GM12878 (cell line): ENCODE measurements around the gene INVS. TPM values are rescaled to one million over a fixed set of nuclear protein-coding genes. Genes with fewer than 3 reads are reported as not detected.
A peak's percentile ranks its signal among the peaks of the same experiment; 100 is the strongest.

Experiments used
- ASH2L ChIP-seq: fragments of 300-600, 200-600 bp; sonication (generic); IDR thresholded peaks from 2 replicates; pipeline ENCODE4 v1.6.1; 2017; ENCODE audit warnings: low read depth, mild to moderate bottlenecking, borderline replicate concordance
- ATF3 ChIP-seq: IDR thresholded peaks from 2 replicates; pipeline ENCODE4 v1.6.1; 2011; ENCODE audit warnings: low read depth, mild to moderate bottlenecking, low read length, moderate library complexity, borderline replicate concordance; ENCODE audit errors: extremely low read depth
- ATF7 ChIP-seq: fragments of 450-650 bp; IDR thresholded peaks from 2 replicates; pipeline ENCODE4 v1.6.1; 2016; ENCODE audit warnings: low read depth, mild to moderate bottlenecking
- ESRRA ChIP-seq: IDR thresholded peaks from 2 replicates; pipeline ENCODE4 v1.6.1; 2012; ENCODE audit warnings: mild to moderate bottlenecking, low read length, improper control_type of control experiment
- ETV6 ChIP-seq, 2 experiments: fragments of 450-650 bp in 1 of 2; IDR thresholded peaks in 1 of 2; conservative IDR thresholded peaks in 1 of 2; 2 replicates each; pipeline ENCODE4 v1.6.1; 2014; ENCODE audit warnings: antibody characterized with exemption in 1 of 2, borderline replicate concordance in 1 of 2, low read depth in 1 of 2, mild to moderate bottlenecking in 1 of 2, moderate library complexity in 1 of 2
- IKZF1 ChIP-seq: fragments of 450-650 bp; conservative IDR thresholded peaks from 2 replicates; pipeline ENCODE4 v1.6.1; 2017; ENCODE audit warnings: antibody characterized with exemption, mild to moderate bottlenecking
- NKRF ChIP-seq: fragments of 450-650 bp; conservative IDR thresholded peaks from 2 replicates; pipeline ENCODE4 v1.6.1; 2017; ENCODE audit warnings: mild to moderate bottlenecking, moderate library complexity
- NR2C1 ChIP-seq: fragments of 450-650 bp; IDR thresholded peaks from 2 replicates; pipeline ENCODE4 v1.6.1; 2017; ENCODE audit warnings: antibody characterized with exemption, mild to moderate bottlenecking, moderate library complexity
- PKNOX1 ChIP-seq: fragments of 450-650 bp; IDR thresholded peaks from 2 replicates; pipeline ENCODE4 v1.6.1; 2016; ENCODE audit warnings: mild to moderate bottlenecking
- POU2F2 ChIP-seq: IDR thresholded peaks from 3 replicates; pipeline ENCODE4 v1.6.1; 2011; ENCODE audit warnings: low read depth, mild to moderate bottlenecking, low read length, borderline replicate concordance
- RAD21 ChIP-seq: IDR thresholded peaks from 2 replicates; pipeline ENCODE4 v1.6.1; 2011; ENCODE audit warnings: mild to moderate bottlenecking, low read depth, low read length, moderate library complexity; ENCODE audit not compliant: insufficient read depth
- RCOR1 ChIP-seq: conservative IDR thresholded peaks from 2 replicates; pipeline ENCODE4 v1.6.1; 2012; ENCODE audit warnings: low read depth, low read length, improper control_type of control experiment
- RELA ChIP-seq: fragments of 450-650 bp; IDR thresholded peaks from 2 replicates; pipeline ENCODE4 v1.8.0; 2014; ENCODE audit warnings: borderline replicate concordance; ENCODE audit not compliant: partially characterized antibody
- RELB ChIP-seq: fragments of 450-650 bp; IDR thresholded peaks from 2 replicates; pipeline ENCODE4 v1.6.1; 2017; ENCODE audit warnings: low read depth, mild to moderate bottlenecking, moderate library complexity
- RFX5 ChIP-seq: IDR thresholded peaks from 2 replicates; pipeline ENCODE4 v1.6.1; 2011; ENCODE audit warnings: low read depth, low read length, improper control_type of control experiment
- SMAD5 ChIP-seq: IDR thresholded peaks from 2 replicates; pipeline ENCODE4 v1.6.1; 2016; ENCODE audit warnings: antibody characterized with exemption, low read depth
- SMC3 ChIP-seq: IDR thresholded peaks from 2 replicates; pipeline ENCODE4 v1.6.1; 2011; ENCODE audit warnings: low read length, improper control_type of control experiment, borderline replicate concordance
- SRF ChIP-seq, 2 experiments: IDR thresholded peaks; 2 replicates each; pipeline ENCODE4 v1.6.1; 2011; ENCODE audit warnings: low read depth in 2 of 2, low read length in 2 of 2, mild to moderate bottlenecking in 1 of 2, moderate library complexity in 1 of 2
- STAT1 ChIP-seq: fragments of 450-650 bp; conservative IDR thresholded peaks from 2 replicates; pipeline ENCODE4 v1.6.1; 2014; ENCODE audit warnings: antibody characterized with exemption, mild to moderate bottlenecking
- SUZ12 ChIP-seq: fragments of 200-600 bp; sonication (generic); IDR thresholded peaks from one replicate; pipeline ENCODE4 v1.6.1; 2018; ENCODE audit warnings: antibody characterized with exemption, mild to moderate bottlenecking; ENCODE audit not compliant: unreplicated experiment
- TCF3 ChIP-seq: IDR thresholded peaks from 2 replicates; pipeline ENCODE4 v1.6.1; 2012; ENCODE audit warnings: low read depth, mild to moderate bottlenecking, low read length, borderline replicate concordance; ENCODE audit not compliant: insufficient read depth
- ZNF384 ChIP-seq: IDR thresholded peaks from 2 replicates; pipeline ENCODE4 v1.6.1; 2012; ENCODE audit warnings: low read depth, mild to moderate bottlenecking, low read length, improper control_type of control experiment, borderline replicate concordance
- ZZZ3 ChIP-seq: IDR thresholded peaks from 2 replicates; pipeline ENCODE4 v1.6.1; 2011; ENCODE audit warnings: low read depth; ENCODE audit not compliant: control insufficient read depth, insufficient read length
- polyA plus RNA-seq, 11 experiments: library from polyadenylated mRNA; depleted of rRNA in 4 of 11; unstranded in 6 of 11; stranded (reverse) in 5 of 11; fragments of >200 nt; fragmentation: Nextera tagmentation in 4 of 11; fragmentation: Illumina TruSeq in 1 of 11; extraction: Ambion mirVana in 4 of 11; extraction: Trizol in 1 of 11; gene quantifications; 1 replicate in 1 of 11; 2 replicates in 10 of 11; pipeline versions ENCODE4 v1.2.1 to v1.2.3, GENCODE V29; 2011 to 2016; ENCODE audit warnings: inconsistent platforms in 2 of 11, missing spikeins in 2 of 11, low read depth in 1 of 11
- total RNA-seq, 4 experiments: library from RNA; depleted of rRNA in 3 of 4; stranded (reverse); fragments of >200 nt in 3 of 4; fragmentation: Illumina TruSeq in 1 of 4; extraction: Trizol in 1 of 4; gene quantifications; 2 replicates each; pipeline versions ENCODE4 v1.2.1 to v1.2.3, GENCODE V29; 2013 to 2021

INVS gene
- total and polyA plus RNA-seq, 10 of the 15 experiments (the other 5 are each of a cell fraction or from before 2014, with no cell fraction given), result 0.93 to 20.8 (median 13.2) TPM

- TF ChIP-seq RELB (0 out of 2 replicates have a peak, but pooled peaks have one; percentile 20), ESRRA (no peak), ATF7 (peak; percentile 27; the same call in 1 of the 2 replicates), RAD21 (0 out of 2 replicates have a peak, but pooled peaks have one; percentile 1), NR2C1 (peak; percentile 93), RCOR1 (0 out of 2 replicates have a peak, but pooled peaks have one; percentile 83), PKNOX1 (peak; percentile 70), SMC3 (peak; percentile 5; the same call in 1 of the 2 replicates), IKZF1 (peak; percentile 100), RELA (peak; percentile 10), ATF3 (peak; percentile 60; the same call in 1 of the 2 replicates), SUZ12 (no peak), RFX5 (peak; percentile 30; the same call in 1 of the 2 replicates), ASH2L (0 out of 2 replicates have a peak, but pooled peaks have one; percentile 35), TCF3 (no peak), STAT1 (peak; percentile 64; the same call in 1 of the 2 replicates), ZNF384 (no peak), SMAD5 (peak; percentile 34; the same call in 1 of the 2 replicates), POU2F2 (peak; percentile 49; the same call in 1 of the 3 replicates), SRF (IDR thresholded peaks at IDR 0.05; ENCODE audit: low read depth in 2 of 2, low read length in 2 of 2) (peak in 1 of 2 experiments; percentile 30; a peak in 1 of 4 replicates), ETV6 (conservative IDR thresholded peaks at IDR 0.05 in 1 of 2, IDR thresholded peaks at IDR 0.05 in 1 of 2; ENCODE audit: borderline replicate concordance in 1 of 2, low read depth in 1 of 2) (no peak), NKRF (no peak; the same call in none of the 2 replicates), ZZZ3 (no peak)
These were observed at the start of gene INVS, which contains the start of gene ERP44 (continued) for GRCh38 chr9:100098887-100099721.
